HepG2 (cell line): ENCODE measurements around the gene MGLL. TPM values are rescaled to one million over a fixed set of nuclear protein-coding genes. Genes with fewer than 3 reads are reported as not detected.

Source experiments
- ATAC-seq: fragments of 200-7000 bp; cut with Tn5 transposase; 3 replicates; pipeline ENCODE4 v1.9.1; 2020; ENCODE audit warnings: mild to moderate bottlenecking, moderate library complexity
- BruUV-seq: library from RNA; stranded (reverse); fragments of 400-500 nt; replicated peaks from 2 replicates; lab custom pipeline; 2021; lab: Mats Ljungman, UMichigan
- CTCF ChIA-PET: fragments of 300-600 bp; formaldehyde crosslinking; extraction: SDS; loops from one replicate; lab custom pipeline; 2021; ENCODE audit warnings: low total read pairs, inconsistent platforms, low intra/inter-chr PET ratio; lab: Yijun Ruan, JAX
- POLR2A ChIA-PET: fragments of 350-600 bp; sonication (Branson Sonifier 250); formaldehyde crosslinking; loops from one replicate; lab custom pipeline; 2020; ENCODE audit warnings: antibody characterized with exemption, inconsistent platforms; lab: Yijun Ruan, JAX
- DNase-seq: peaks from one replicate; pipeline ENCODE4 v3.0.0-alpha.2; 2015; ENCODE audit warnings: low spot score
- FAIRE-seq: peaks from 3 replicates; lab custom pipeline; 2011; peaks lifted over from hg19 to GRCh38; lab: Jason Lieb, UNC
- H2AFZ ChIP-seq: one replicate; pipeline ENCODE4 v1.6.1; 2011; ENCODE audit warnings: low read length, inconsistent platforms
- H3K27ac ChIP-seq: fragments of 300-600 bp; 3 replicates; pipeline ENCODE4 v1.8.0; 2011; ENCODE audit warnings: mixed run types, mild to moderate bottlenecking, mixed read lengths, low read length, inconsistent platforms; ENCODE audit not compliant: insufficient read depth; ENCODE audit errors: extremely low read length
- H3K27me3 ChIP-seq, 2 experiments: fragments of 200-600 bp in 1 of 2; 2 replicates in 1 of 2; 3 replicates in 1 of 2; pipeline versions ENCODE4 v1.6.0 to v1.8.0; 2011; ENCODE audit warnings: low read length in 2 of 2, mild to moderate bottlenecking in 2 of 2, moderate library complexity in 2 of 2, inconsistent platforms in 1 of 2; ENCODE audit not compliant: insufficient read depth in 2 of 2, control insufficient read depth in 1 of 2
- H3K36me3 ChIP-seq, 2 experiments: fragments of 200-600 bp in 1 of 2; replicated peaks in 1 of 2; 2 replicates in 1 of 2; 3 replicates in 1 of 2; pipeline versions ENCODE4 v1.5.1 to v1.8.0; 2011; ENCODE audit warnings: low read length in 2 of 2, inconsistent platforms in 1 of 2; ENCODE audit not compliant: insufficient read depth in 2 of 2, control insufficient read depth in 1 of 2
- H3K4me1 ChIP-seq: 2 replicates; pipeline ENCODE4 v1.5.1; 2012; ENCODE audit warnings: low read length, inconsistent platforms; ENCODE audit not compliant: insufficient read depth
- H3K4me2 ChIP-seq: 2 replicates; pipeline ENCODE4 v1.6.0; 2011; ENCODE audit warnings: low read depth, low read length, inconsistent platforms
- H3K4me3 ChIP-seq, 3 experiments: fragments of 200-600 bp in 1 of 3; sonication (generic), shearing (Covaris generic) in 1 of 3; replicated peaks in 1 of 3; 2 replicates each; pipeline ENCODE4 v1.5.1; 2011 to 2016; ENCODE audit warnings: low read length in 3 of 3, inconsistent platforms in 2 of 3, low read depth in 2 of 3, mild to moderate bottlenecking in 2 of 3, control low read depth in 1 of 3, mixed read lengths in 1 of 3; ENCODE audit not compliant: insufficient read depth in 1 of 3
- H3K79me2 ChIP-seq: one replicate; pipeline ENCODE4 v1.6.1; 2011; ENCODE audit warnings: low read length, inconsistent platforms; ENCODE audit not compliant: insufficient read depth
- H3K9ac ChIP-seq: 2 replicates; pipeline ENCODE4 v1.6.0; 2011; ENCODE audit warnings: mild to moderate bottlenecking, low read depth, low read length, inconsistent platforms; ENCODE audit not compliant: insufficient read depth
- H3K9me3 ChIP-seq: 2 replicates; pipeline ENCODE4 v1.5.1; 2012; ENCODE audit warnings: mild to moderate bottlenecking, low read length
- H4K20me1 ChIP-seq: 2 replicates; pipeline ENCODE4 v1.6.0; 2011; ENCODE audit warnings: inconsistent platforms, mild to moderate bottlenecking, low read length, moderate library complexity; ENCODE audit not compliant: insufficient read depth
- GFI1 ChIP-seq: sonication (generic); formaldehyde crosslinking; IDR thresholded peaks from 2 replicates; pipeline ENCODE4 v1.5.0; 2020; ENCODE audit warnings: missing genetic modification reagents, mild to moderate bottlenecking, borderline replicate concordance
- RAD51 ChIP-seq: fragments of 450-650 bp; IDR thresholded peaks from 2 replicates; pipeline ENCODE4 v1.6.1; 2016; ENCODE audit warnings: borderline replicate concordance
- RBFOX2 ChIP-seq: fragments of 200-400 bp; formaldehyde crosslinking; IDR thresholded peaks from 2 replicates; pipeline ENCODE4 v1.6.1; 2017; ENCODE audit warnings: low read depth, mild to moderate bottlenecking, low read length
- SRSF9 ChIP-seq: fragments of 200-400 bp; formaldehyde crosslinking; IDR thresholded peaks from 2 replicates; pipeline ENCODE4 v1.6.1; 2018; ENCODE audit warnings: borderline replicate concordance, mild to moderate bottlenecking, low read depth, low read length; ENCODE audit not compliant: insufficient read depth, poor library complexity, severe bottlenecking
- ZFYVE20 ChIP-seq: sonication (generic); formaldehyde crosslinking; IDR thresholded peaks from 2 replicates; pipeline ENCODE4 v1.8.0; 2023; ENCODE audit warnings: low read depth, mild to moderate bottlenecking, moderate library complexity, missing genetic modification reagents, borderline replicate concordance
- ZNF20 ChIP-seq: sonication (generic); formaldehyde crosslinking; IDR thresholded peaks from 2 replicates; pipeline ENCODE4 v1.4.0; 2020; ENCODE audit warnings: mild to moderate bottlenecking, moderate library complexity, missing genetic modification reagents
- ZNF646 ChIP-seq: sonication (generic); formaldehyde crosslinking; IDR thresholded peaks from 2 replicates; pipeline ENCODE4 v1.9.0; 2021; ENCODE audit warnings: mild to moderate bottlenecking, missing genetic modification reagents
- WGBS: methylation state at CpG from one replicate; pipeline ENCODE4 v1.1.6; 2017; ENCODE audit warnings: low lambda C conversion rate; 5-methylcytosine and 5-hydroxymethylcytosine counted together
- in situ Hi-C: cut with HindIII; loops from 2 replicates; pipeline ENCODE4 v1.10.0; 2017; ENCODE audit warnings: low pct_unique_long_range_greater_than_20kb; ENCODE audit not compliant: extremely low pct_ligation_motif_present
- intact Hi-C: fragments of 100-400 bp; cut with micrococcal nuclease; formaldehyde crosslinking; loops from one replicate; pipeline ENCODE4 v1.10.0; 2022; ENCODE audit not compliant: unreplicated experiment
- polyA plus RNA-seq, 8 experiments: library from polyadenylated mRNA; depleted of rRNA in 3 of 8; stranded (reverse) in 7 of 8; unstranded in 1 of 8; fragments of >200 nt; fragmentation: Illumina TruSeq in 4 of 8; extraction: Trizol in 4 of 8; gene quantifications; 2 replicates each; pipeline versions ENCODE4 v1.2.1 to v1.2.3, GENCODE V29; 2011 to 2016; ENCODE audit warnings: low read depth in 4 of 8, missing spikeins in 1 of 8, mixed read lengths in 1 of 8; ENCODE audit not compliant: insufficient read depth in 1 of 8
- total RNA-seq, 5 experiments: library from RNA; depleted of rRNA; stranded (reverse); fragments of >200 nt; fragmentation: Illumina TruSeq; extraction: Trizol; gene quantifications; 2 replicates each; pipeline ENCODE4 v1.2.3, GENCODE V29; 2016; ENCODE audit warnings: low read depth in 1 of 5
- TF ChIP-seq, protein P1 (sequence below): IDR thresholded peaks from 2 replicates; pipeline ENCODE4 v1.6.1; 2018; ENCODE audit warnings: missing genetic modification reagents
- TF ChIP-seq, protein P2 (sequence below): sonication (generic); formaldehyde crosslinking; IDR thresholded peaks from 2 replicates; pipeline ENCODE4 v1.4.0; 2020; ENCODE audit warnings: missing genetic modification reagents

Gene MGLL
- total and polyA plus RNA-seq, 2 of the 13 experiments (the other 11 are each of a cell fraction or from before 2014, with no cell fraction given): not detected

DNA sequence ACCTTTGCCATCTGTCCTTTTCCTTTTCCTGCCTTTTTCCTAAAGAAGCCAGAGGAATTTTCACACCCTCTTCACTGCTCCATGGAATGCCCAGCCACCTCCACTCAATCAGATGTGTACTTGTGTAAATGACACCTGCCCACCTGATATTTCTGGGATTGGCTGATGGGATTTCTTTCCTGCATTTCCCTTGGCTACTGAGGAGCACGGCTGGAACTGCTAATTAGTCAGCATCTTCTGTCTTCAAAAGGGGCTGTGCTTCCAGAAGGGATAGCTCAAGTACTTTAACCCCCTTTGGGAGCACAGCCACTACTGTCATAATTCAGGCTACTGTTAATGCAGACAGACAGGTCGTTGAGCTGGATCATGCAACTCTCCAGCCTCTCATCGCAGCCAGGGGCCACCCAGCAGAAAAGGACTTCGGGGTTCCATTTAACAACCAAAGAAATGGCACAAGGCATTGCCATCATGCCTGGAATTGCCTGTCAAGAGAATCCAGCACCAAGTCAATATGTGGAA, 38.6 kb downstream of the MGLL start:
- ATAC-seq: no peak
- H3K9me3 ChIP-seq: no peaks in the 10 kb centered on the region
- TF ChIP-seq RAD51 (no peak), GFI1 (no peak), ZNF646 (CRISPR knock-in tag) (no peak), ZNF20 (CRISPR knock-in tag) (no peak), ZFYVE20 (CRISPR knock-in tag) (no peak), RBFOX2 (no peak), SRSF9 (no peak)
- TF ChIP-seq, protein P1, sequence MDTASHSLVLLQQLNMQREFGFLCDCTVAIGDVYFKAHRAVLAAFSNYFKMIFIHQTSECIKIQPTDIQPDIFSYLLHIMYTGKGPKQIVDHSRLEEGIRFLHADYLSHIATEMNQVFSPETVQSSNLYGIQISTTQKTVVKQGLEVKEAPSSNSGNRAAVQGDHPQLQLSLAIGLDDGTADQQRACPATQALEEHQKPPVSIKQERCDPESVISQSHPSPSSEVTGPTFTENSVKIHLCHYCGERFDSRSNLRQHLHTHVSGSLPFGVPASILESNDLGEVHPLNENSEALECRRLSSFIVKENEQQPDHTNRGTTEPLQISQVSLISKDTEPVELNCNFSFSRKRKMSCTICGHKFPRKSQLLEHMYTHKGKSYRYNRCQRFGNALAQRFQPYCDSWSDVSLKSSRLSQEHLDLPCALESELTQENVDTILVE (CRISPR knock-in tag): no peak
- TF ChIP-seq, protein P2, sequence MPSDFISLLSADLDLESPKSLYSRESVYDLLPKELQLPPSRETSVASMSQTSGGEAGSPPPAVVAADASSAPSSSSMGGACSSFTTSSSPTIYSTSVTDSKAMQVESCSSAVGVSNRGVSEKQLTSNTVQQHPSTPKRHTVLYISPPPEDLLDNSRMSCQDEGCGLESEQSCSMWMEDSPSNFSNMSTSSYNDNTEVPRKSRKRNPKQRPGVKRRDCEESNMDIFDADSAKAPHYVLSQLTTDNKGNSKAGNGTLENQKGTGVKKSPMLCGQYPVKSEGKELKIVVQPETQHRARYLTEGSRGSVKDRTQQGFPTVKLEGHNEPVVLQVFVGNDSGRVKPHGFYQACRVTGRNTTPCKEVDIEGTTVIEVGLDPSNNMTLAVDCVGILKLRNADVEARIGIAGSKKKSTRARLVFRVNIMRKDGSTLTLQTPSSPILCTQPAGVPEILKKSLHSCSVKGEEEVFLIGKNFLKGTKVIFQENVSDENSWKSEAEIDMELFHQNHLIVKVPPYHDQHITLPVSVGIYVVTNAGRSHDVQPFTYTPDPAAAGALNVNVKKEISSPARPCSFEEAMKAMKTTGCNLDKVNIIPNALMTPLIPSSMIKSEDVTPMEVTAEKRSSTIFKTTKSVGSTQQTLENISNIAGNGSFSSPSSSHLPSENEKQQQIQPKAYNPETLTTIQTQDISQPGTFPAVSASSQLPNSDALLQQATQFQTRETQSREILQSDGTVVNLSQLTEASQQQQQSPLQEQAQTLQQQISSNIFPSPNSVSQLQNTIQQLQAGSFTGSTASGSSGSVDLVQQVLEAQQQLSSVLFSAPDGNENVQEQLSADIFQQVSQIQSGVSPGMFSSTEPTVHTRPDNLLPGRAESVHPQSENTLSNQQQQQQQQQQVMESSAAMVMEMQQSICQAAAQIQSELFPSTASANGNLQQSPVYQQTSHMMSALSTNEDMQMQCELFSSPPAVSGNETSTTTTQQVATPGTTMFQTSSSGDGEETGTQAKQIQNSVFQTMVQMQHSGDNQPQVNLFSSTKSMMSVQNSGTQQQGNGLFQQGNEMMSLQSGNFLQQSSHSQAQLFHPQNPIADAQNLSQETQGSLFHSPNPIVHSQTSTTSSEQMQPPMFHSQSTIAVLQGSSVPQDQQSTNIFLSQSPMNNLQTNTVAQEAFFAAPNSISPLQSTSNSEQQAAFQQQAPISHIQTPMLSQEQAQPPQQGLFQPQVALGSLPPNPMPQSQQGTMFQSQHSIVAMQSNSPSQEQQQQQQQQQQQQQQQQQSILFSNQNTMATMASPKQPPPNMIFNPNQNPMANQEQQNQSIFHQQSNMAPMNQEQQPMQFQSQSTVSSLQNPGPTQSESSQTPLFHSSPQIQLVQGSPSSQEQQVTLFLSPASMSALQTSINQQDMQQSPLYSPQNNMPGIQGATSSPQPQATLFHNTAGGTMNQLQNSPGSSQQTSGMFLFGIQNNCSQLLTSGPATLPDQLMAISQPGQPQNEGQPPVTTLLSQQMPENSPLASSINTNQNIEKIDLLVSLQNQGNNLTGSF (CRISPR knock-in tag): no peak

More for the DNA sequence above, 38.6 kb downstream of the MGLL start:
- H3K4me1 ChIP-seq: no peaks in the 10 kb centered on the region
- H3K27me3 ChIP-seq: peaks cover 10 to 42% of the 10 kb centered on the region in 2 experiments; a peak in 4 of 5 replicates
- in situ Hi-C loops (no loop called here), intact Hi-C loops (no loop called here)
- POLR2A ChIA-PET: no interaction called here
- CTCF ChIA-PET: no interaction called here
- H3K27ac ChIP-seq: no peak overlapping the region
- H3K4me2 ChIP-seq: no peak overlapping the region
- no peak for FAIRE-seq
- DNase-seq: no peak
- no peaks in the 10 kb centered on the region for H4K20me1 ChIP-seq
- 0% methylated on average over 4 of the region's 4 CpGs for WGBS
- H3K36me3 ChIP-seq: no peaks in the 10 kb centered on the region
- H3K79me2 ChIP-seq: no peaks in the 10 kb centered on the region
- H2AFZ ChIP-seq: no peak overlapping the region
- no peak overlapping the region for H3K9ac ChIP-seq
- H3K4me3 ChIP-seq: no peak overlapping the region
- BruUV-seq: no TSS peak
